Stimulated activated CD8-positive, alpha-beta memory T cell treated with anti-CD3 and anti-CD28 coated beads, Interleukin-4, amount 100 ng/mL, for 48 hours (primary cell): Measurements from ENCODE around the gene RAB1B.
"Not testable (repeated sequence)": the region's sequence is repeated elsewhere in the genome, so short reads cannot be mapped to it uniquely, and the experiment has no call there.

Experiments
- DNase-seq: peaks from one replicate; pipeline ENCODE4 v3.0.0-alpha.2; 2020

Gene RAB1B

DNA sequence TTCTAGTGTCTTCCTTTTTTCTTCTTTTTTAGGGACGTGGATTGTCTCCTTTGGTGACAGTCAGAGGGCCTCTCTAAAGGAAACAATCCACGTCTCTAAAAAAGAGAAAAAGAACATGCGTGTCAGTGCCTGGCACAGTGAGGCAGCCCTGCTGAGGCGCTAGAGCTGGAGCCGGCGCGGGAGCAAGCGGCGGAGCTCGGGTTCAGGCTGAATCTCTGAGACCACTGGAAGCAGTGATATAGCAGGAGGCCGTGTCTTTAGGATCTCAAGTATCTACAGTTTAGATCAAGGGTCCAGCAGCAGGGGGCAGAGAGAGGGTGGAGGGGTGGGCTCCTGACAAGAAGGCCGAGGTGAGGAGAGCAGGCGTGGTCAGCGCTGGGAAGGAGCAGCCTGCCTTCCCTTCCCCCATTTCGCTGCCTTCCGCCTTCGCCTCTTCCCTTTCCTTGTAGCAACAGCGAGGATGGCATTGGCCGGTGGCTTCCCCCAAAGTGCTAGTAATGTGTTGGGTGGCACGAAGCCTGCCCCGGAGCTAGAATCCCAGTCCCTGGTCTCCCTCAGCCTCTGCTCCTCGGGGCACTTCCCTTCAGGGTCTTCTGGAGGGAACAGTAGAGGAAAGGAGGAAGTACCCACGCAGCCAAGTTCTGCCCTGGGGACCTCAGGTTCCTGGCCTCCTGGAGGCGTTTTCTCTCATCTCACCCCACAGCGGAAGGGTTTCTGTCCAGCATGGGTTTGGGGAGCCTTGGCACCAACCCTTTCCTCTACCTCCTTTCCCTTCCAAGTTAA is 28.2 kb upstream of the RAB1B start:
- no peak for DNase-seq

DNA sequence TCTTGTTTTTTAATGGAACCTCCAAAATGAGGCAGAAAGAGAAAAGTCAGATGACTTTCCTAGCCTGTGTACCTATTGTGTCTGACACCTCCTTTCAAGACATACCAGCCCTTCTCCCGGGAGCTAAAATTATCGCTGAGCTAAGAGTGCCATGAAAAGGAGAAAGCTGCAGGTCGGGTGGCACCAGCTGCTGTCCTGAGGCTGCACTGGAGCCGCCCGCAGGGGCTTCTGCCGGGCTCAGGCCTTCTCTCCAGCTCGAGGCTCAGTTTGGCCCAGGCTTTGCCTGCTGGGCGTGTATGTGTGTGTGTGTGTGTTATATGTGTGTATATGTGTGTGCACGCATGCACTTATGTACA is 27.7 kb upstream of the RAB1B start:
- no peak for DNase-seq

DNA sequence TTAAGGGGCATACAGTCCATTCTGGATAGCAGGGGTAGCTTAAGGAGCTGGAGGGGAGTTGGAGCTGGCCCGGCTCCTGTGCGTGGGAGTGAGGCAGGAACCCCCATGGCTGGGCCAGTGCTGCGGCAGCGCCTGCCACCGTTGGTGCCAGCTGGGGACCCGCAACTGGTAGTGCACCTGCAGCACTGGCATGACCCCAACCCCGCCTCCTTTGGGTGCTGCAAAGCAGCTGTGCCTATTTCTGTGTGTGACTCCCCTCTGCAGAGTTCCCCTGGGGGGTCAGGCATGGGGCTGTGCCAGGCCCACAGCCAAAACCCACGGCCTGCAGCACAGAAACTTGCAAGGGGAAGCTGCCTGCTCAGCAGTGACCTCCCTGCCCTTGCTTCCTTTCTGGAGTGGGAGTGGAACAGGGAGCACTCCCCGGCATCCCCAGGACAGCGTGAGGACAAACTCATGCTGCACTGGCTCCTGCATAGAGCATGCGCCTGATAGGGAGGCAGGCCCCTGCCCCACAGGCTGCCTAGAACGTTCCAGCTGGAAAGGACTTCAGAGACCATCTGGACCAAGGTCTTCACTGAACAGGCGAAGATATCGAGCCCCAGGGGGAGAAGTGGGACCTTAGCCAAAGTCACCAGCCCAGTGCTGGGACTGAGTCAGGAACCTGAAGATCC is 26.2 kb upstream of the RAB1B start:
- DNase-seq, result no peak

DNA sequence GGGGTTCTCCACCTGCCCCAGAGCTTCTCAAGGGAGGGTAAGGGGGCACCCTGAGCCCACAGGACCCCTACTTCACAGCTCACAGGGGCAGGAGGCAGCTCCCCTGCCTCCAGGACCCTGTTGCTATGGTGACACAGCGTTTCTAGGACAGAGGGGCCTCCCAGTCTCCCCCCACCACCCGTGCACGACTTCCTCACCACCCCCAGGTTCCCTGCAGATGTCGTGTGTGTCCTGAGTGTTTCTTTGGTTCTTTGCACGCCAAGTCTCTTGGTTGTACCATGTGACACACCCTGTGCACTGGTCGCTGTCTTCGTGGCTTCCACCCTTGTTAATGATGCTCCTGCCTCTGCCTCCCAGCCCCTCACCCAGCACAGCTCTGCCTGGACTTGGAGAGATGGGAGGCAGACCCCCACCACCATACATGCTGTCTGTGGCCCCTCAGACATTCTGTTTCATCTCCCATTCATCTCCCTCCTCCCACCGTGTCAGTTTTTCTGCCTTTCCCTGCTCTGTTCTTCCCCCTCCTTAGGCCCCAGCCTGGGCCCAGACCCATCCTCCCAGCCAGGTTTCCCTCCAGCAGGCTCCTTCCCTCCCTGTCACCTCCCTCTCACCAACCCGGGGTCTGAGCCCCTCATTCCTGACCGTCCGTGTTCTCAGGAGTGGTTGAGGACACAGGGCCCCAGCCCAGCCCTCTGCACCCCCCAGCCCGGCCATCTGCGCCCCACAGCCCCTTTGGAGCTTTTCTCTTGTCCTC is 24.5 kb upstream of the RAB1B start:
- DNase-seq, result no peak

DNA sequence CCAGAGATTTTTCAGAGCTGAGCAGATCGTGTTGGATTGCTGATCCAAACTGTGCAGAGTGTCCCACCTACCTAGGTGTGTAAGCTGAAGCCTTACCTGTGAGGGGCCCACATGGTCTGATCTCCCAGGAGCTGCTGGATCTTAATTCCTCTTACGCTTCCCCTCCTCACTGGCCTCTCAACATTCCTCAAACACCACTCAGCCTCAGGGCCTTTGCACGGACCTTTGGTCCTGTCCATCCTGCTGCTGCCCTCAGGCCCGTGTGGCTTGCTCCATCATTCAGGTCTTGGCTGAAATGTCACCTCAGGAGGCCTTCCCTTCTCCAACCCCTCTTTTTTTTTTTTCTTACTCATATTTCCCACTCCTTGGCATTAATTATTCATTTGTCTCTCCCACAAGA is 21.1 kb upstream of the RAB1B start:
- DNase-seq, result no peak

DNA sequence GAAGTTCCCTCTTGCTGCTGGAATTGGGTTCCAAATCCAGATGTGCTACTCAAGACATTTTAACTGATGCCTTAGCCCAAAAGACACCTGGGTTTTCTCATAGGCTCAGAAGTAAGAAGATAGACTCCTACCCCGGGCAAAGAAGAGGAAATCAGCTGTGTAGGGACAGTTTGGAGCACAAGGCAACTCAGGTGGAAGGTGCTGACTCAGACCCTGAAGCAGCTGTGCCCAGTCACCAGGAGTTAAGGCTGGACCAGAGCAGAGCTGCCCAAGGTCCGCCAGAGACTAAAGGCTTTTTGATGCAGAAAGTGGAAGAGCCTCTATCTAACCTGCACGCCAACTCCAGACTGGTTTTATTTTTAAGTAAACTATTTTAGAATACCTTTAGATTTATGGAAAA is 20.6 kb upstream of the RAB1B start:
- DNase-seq, result no peak

DNA sequence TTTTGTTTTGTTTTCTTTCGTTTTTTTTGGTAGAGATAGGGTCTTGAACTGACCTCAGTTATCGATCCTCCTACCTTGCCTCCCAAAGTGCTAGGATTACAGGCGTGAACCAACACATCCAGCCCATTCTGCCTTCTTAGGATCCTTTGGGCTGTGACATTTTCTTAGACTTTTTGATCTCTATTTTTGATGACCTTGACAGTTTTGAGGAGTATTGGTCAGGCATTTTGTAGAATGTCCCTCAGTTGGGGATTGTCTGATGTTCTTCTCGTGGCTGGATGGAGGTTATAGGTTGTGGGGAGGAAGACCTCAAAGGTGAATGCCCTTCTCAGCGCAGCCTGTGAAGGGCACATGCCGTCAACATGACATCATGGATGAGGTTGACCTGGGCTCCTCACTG is 19.5 kb upstream of the RAB1B start:
- no peak for DNase-seq

DNA sequence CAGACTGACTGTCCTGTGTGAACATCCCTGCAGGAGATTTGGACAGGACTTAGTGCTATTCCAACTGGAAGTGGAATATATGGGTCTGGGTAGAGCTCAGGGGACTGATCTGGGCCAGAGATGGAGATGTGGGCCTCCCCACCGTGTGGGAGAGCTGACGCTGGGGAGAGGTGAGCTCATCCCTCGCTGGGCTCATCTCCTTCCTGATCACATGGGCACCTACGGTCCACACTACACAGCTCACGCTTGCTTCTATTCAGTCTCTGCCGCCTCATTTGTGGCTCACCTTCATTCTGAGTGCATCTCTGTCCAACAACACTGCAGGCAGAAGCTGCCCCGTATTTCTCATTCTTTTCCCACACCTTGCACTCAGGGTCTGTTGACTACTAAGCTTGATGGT is 16.6 kb upstream of the RAB1B start:
- DNase-seq, result no peak

DNA sequence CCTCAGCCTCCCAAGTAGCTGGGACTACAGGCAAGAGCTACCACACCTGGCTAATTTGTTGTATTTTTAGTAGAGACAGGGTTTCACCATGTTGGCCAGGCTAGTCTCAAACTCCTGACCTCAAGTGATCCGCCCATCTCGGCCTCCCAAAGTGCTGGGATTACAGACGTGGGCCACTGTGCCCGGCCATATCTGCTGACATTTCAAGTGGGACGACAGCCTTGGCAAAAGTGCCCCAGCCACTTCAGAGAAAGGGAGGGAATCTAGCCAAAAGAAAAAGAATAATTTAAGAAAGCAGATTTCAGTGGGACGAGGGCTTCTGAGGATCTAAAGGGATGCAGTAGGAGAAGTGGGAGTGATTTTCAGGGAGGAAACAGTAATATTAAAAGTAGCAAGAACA is 15.4 kb upstream of the RAB1B start:
- DNase-seq, result not testable (repeated sequence)

DNA sequence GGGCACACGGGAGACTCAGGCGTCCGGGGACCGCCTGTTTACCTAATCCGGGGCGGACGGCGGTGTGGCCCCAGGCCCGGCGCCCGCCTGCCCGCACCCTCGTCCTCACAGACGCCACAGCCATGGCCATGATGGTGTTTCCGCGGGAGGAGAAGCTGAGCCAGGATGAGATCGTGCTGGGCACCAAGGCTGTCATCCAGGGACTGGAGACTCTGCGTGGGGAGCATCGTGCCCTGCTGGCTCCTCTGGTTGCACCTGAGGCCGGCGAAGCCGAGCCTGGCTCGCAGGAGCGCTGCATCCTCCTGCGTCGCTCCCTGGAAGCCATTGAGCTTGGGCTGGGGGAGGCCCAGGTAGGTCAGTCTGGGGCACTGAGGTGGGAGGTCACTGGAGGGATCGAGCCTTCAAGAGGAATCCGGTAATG is 10.0 kb upstream of the RAB1B start:
- no peak for DNase-seq

DNA sequence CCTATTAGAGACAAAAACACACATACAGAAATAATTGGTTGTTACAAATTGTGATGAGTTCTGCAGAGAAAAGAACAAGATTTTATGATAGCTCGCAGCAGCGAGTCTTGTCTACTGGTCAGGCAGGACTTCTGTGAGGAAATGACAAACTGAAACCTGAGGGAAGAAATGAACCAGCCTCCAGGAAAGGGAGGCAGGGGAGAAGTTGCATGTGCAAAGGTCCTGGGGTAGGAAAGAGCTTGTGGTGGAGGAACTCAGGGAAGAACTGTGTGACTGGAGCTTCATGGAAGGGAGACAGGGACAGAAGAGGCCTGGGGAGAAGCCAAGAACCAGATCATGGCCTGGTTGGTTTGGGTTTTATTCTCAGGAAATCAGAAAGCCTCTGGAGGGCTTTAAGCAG is 9.2 kb upstream of the RAB1B start:
- DNase-seq, result no peak

DNA sequence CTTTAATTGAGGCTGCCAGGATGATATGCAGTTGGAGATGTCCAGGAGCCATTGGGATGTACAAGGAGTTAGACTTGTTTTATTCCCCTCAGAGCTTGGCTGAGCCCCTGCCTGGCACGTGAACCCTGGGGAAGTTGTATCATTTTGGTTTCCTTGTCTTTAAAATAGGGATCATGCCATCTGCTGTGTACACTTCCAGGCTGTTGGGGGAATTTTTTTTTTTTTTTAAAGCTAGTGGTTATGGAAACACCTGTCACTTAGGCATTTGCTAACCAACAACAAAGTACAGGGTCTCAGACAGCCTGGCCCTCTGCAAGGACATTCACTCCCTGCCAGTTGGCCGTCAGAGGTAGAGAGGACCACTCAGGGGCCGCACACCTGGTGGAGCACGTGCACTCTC is 8.5 kb upstream of the RAB1B start:
- DNase-seq, result no peak

DNA sequence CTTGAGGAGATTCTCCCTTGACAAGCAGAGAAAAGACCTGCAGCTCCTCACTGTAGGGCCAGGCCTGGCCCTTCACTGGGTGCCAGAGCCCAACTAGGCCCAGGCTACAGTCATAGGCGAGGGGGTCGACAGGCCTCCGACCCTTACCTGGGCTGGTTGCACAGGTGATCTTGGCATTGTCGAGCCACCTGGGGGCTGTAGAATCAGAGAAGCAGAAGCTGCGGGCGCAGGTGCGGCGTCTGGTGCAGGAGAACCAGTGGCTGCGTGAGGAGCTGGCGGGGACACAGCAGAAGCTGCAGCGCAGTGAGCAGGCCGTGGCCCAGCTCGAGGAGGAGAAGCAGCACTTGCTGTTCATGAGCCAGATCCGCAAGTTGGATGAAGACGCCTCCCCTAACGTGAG is 6.9 kb upstream of the RAB1B start:
- DNase-seq, result no peak

DNA sequence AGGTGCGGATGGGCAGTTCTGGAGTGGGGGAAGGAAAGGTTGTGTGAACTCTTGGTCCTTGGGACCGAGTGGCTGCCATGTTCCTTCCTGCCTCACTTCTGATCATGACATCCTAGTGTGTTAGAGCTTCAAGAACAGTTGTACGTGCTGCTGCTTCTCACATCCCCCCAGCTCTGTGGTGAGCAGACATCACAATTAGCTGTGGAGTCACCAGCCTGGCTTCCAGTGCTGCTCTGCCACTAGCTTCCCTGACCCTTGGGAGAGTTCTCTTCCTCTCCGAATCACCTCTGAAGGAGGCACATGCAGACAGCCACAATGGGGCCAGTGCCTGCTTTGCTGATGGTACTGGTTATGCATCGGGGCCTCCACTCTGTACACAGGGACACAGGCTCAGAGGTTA is 6.2 kb upstream of the RAB1B start:
- no peak for DNase-seq

DNA sequence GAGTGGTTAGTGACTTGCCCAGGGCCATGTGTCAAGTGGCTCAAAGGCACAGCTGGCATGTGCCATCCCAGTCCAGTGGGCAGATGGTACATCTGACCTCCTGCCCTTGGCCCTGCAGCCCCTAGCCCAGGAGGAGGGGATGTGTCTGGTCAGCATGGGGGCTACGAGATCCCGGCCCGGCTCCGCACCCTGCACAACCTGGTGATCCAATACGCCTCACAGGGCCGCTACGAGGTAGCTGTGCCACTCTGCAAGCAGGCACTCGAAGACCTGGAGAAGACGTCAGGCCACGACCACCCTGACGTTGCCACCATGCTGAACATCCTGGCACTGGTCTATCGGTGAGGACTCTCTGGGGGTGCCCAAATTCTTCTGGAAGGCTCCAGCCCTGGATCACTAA is 5.7 kb upstream of the RAB1B start:
- no peak for DNase-seq

DNA sequence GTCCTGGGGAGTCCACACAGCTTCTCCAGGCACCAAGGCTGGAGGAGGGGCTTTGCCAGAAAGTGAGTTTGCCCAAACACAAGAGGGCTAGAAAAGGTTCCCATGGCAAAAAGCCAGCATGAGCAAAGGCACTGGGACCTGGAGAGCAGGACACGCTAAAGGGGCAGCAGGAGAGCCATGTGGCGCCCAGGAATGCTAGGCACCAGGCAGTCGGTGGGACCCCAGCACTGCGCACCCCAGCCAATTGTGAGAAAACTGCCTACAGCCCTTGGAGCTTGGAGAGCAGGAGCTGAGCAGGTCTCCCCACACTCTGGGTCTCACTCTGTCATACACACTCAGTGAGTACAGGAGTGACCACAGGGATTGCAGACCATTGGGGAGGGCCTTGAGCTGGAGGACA is 5.2 kb upstream of the RAB1B start:
- no peak for DNase-seq

DNA sequence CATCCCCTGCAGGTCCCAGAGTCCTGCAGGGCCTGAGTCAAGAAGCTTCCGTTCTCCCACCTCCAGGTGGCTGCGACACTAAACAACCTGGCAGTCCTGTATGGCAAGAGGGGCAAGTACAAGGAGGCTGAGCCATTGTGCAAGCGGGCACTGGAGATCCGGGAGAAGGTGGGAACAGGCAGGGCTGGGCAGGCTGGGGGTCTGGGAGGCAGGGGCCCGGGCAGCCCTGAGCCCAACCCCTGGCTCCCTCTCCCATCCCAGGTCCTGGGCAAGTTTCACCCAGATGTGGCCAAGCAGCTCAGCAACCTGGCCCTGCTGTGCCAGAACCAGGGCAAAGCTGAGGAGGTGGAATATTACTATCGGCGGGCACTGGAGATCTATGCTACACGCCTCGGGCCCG is 4.7 kb upstream of the RAB1B start:
- no peak for DNase-seq

DNA sequence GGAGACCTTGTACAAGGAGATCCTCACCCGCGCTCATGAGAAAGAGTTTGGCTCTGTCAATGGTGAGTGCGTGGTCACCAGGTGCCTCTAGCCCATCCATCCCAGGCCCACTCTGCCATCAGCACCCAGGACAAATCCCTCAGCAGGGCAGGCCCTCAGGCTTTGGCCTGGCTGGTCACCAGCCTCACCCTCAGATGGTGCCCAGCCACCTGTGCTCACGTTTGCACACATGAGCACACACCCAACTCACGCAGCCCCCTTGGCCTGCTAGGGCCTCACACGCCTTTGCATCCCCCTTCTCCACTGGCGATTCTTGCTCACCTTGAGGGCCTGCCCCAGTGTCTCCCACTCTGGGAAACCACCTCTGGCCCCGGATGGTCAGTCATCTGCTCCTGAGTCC is 4.1 kb upstream of the RAB1B start:
- no peak for DNase-seq

DNA sequence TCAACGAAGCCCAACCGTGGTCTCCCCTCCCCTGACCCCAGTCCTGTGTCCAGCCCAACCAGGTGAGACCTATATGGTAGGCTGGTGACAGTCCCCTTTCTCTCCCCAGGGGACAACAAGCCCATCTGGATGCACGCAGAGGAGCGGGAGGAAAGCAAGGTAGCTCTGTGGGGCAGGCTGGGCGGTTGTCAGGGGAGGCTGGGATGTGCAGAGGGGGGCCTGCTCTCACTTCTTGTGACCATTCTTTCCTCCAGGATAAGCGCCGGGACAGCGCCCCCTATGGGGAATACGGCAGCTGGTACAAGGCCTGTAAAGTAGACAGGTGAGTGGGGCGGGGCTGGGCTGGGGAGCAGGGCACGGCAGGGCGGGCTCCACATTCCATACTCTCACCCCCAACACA is 3.5 kb upstream of the RAB1B start:
- peak; percentile 72 for DNase-seq

DNA sequence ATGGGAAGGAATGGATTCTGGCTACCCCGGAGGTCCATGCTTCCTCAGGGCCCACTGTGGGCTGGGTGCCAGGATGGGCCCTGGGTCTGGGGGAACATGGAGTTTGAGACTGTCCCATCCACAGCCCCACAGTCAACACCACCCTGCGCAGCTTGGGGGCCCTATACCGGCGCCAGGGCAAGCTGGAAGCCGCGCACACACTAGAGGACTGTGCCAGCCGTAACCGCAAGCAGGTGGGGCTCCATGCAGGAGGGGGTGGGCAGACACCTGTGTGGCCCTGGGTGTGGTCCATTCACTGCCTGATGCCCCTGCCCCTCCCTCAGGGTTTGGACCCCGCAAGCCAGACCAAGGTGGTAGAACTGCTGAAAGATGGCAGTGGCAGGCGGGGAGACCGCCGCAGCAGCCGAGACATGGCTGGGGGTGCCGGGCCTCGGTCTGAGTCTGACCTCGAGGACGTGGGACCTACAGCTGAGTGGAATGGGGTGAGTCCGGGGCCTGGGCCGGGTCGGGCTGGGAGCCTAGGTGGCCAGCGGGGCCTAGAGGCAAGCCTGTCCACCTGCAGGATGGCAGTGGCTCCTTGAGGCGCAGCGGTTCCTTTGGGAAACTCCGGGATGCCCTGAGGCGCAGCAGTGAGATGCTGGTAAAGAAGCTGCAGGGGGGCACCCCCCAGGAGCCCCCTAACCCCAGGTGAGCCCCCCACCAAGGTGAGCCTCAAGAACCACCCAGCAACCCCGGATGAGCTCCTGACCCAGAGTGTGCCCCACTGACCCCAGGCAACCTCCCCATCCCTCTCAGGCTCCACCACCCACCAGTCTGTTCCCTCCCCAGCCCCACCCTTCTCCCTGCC is 2.7 kb upstream of the RAB1B start:
- DNase-seq, result no peak

DNA sequence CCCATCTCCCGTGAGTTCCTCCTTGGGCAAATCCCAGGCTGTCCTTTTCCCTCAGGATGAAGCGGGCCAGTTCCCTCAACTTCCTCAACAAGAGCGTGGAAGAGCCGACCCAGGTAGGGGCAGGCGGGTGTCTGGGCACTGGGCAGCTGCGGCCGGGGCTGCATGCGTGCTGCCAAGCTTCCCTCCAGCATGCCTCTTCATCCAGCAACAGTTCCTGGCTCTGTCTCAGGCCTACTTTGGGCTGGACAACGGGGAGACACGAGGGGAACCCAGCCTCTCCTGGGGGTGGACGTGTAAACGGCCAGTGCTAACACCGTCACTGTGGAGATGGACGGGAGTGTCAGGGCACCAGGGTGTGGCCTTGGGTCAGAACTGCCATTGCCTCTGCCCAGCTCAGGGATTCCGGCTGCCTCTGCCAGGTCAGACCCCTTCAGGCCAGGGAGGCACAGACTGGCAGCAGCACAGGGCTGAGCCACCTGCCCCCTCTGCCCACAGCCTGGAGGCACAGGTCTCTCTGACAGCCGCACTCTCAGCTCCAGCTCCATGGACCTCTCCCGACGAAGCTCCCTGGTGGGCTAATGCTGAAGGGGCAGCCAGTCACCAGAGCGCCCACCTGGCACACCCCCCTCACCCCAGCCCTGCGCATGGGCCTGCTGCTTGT is 1.9 kb upstream of the RAB1B start:
- no peak for DNase-seq

DNA sequence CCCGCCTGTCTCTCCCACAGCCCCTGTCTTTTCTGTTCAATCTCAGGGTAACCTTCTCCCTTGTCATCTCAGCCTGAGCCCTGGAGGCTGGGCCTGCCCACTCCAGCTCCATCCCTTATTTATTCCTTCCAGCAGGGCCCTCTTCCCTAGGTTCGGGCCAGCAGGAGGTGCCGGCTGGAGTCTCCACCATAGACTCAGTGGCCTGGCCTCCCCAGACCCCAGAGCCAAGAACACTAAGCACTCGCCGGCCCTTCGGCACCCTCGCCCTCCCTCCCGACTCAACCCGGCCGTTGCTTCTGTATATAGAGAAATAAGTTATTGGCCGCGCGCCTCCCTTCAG is 1.4 kb upstream of the RAB1B start:
- DNase-seq, result no peak
